HL-60 (cell line): Measurements from ENCODE around the gene OXSR1.
A peak's percentile ranks its signal among the peaks of the same experiment; 100 is the strongest.
"Not testable (repeated sequence)": the region's sequence is repeated elsewhere in the genome, so short reads cannot be mapped to it uniquely, and the experiment has no call there.

Experiments
- DNase-seq, 2 experiments: peaks; one replicate each; pipeline ENCODE4 v3.0.0-alpha.2; 2010 to 2020; ENCODE audit warnings: low read depth in 1 of 2, low spot score in 1 of 2
- H3K27ac ChIP-seq: fragments of 250-450 bp; sonication (Bioruptor Pico); replicated peaks from 2 replicates; pipeline ENCODE4 v1.5.1; 2020; ENCODE audit warnings: mild to moderate bottlenecking, moderate library complexity
- H3K27me3 ChIP-seq: fragments of 250-450 bp; sonication (Bioruptor Pico); 2 replicates; pipeline ENCODE4 v1.5.1; 2021; ENCODE audit warnings: mild to moderate bottlenecking, moderate library complexity; ENCODE audit not compliant: insufficient read depth, poor library complexity, severe bottlenecking
- H3K4me3 ChIP-seq: replicated peaks from 2 replicates; pipeline ENCODE4 v1.5.1; 2011; ENCODE audit warnings: mild to moderate bottlenecking, control low read depth, low read length; ENCODE audit not compliant: insufficient read depth
- CTCF ChIP-seq: IDR thresholded peaks from one replicate; pipeline ENCODE4 v1.5.1; 2011; ENCODE audit warnings: low read length, control low read depth, inconsistent platforms; ENCODE audit not compliant: insufficient read depth
- GABPA ChIP-seq: IDR thresholded peaks from 2 replicates; pipeline ENCODE4 v1.6.1; 2012; ENCODE audit warnings: low read depth
- POLR2AphosphoS5 ChIP-seq: IDR thresholded peaks from 2 replicates; pipeline ENCODE4 v1.6.1; 2012; ENCODE audit warnings: low read depth
- SPI1 ChIP-seq: IDR thresholded peaks from 2 replicates; pipeline ENCODE4 v1.6.1; 2012; ENCODE audit warnings: low read depth, mild to moderate bottlenecking, borderline replicate concordance
- TF ChIP-seq, protein P1 (sequence below): IDR thresholded peaks from 2 replicates; pipeline ENCODE4 v1.6.1; 2012; ENCODE audit warnings: low read depth; ENCODE audit not compliant: insufficient replicate concordance

Gene OXSR1

GRCh38 chr3:38157595-38157994, 7.7 kb upstream of the OXSR1 start:
- Histone ChIP-seq H3K27me3 (no peaks in the 10 kb centered on the region), H3K4me3 (no peak overlapping the region), H3K27ac (no peak overlapping the region)
- no peak for DNase-seq
- TF ChIP-seq POLR2AphosphoS5 (no peak), CTCF (no peak)

DNA sequence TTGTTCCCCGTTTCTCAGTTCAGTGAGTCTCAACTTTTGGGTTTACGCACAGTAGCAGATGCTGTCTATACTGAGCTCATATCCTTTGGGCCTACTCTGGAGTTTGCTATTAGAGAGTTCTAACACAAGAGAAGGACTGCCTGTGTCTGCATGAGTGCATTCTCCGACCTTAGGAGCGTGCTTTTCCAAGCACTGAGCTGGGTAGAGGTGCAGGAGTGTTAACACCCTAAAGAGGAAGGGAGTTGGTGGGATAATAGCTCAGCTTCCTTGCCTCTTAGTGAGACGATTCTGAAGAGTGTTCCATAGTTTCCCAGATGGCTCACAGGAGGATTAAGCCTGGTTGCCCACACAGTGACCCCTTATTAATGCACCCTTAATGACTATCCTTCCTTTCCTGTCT, 6.9 kb upstream of the OXSR1 start:
- no peak for DNase-seq
- no peak overlapping the region for H3K27ac ChIP-seq
- H3K4me3 ChIP-seq, result no peak overlapping the region
- TF ChIP-seq GABPA, result no peak
- no peaks in the 10 kb centered on the region for H3K27me3 ChIP-seq

DNA sequence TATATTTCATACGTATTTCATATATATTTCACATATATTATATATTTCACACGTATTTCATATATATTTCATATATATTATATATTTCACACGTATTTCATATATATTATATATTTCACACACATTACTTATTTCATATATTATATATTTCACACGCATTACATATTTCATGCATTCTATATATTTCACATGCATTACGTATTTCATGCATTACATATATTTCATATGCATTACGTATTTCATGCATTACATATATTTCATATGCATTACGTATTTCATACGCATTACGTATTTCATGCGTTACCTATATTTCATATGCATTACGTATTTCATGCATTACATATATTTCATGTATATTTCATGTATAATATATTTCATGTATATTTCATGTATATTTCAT, 4.6 kb upstream of the OXSR1 start:
- H3K27me3 ChIP-seq, H3K27ac ChIP-seq, H3K4me3 ChIP-seq, DNase-seq: not testable (repeated sequence)

DNA sequence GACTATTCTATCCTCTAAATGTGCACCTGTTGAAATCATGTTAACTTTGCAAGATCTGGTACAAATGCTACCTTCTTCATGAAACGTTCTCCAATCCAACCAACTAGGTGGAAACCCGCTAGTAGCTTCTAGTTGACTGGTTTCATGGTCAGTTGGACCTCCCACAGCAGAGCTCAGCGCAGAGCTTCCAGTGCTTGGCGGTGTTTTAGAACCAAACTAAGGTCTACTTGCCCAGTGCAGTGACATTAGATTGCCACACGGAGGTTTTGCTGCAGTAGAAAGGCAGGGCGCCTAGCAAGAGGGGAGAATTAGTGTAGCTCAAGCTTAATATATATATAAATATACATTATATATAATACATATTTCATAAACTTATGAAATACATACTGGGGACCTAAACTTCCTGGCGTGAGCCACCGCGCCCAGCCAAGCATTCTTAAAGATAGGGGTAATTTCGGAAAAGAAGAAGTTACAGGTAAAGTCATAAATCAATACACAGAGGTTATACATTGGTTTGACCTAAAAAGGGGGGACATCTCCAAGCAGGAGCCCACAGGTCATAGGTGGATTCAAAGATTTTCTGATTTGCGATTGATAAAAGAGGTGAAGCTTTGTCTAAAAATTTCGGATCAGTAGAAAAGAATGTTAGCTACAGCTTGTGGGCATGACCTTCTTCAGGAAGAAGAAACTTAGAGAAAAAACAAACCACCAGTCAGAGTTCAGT, 2.1 kb upstream of the OXSR1 start:
- H3K27ac ChIP-seq, result no peak overlapping the region
- peak; percentile 50 for DNase-seq
- no peak overlapping the region for H3K4me3 ChIP-seq

DNA sequence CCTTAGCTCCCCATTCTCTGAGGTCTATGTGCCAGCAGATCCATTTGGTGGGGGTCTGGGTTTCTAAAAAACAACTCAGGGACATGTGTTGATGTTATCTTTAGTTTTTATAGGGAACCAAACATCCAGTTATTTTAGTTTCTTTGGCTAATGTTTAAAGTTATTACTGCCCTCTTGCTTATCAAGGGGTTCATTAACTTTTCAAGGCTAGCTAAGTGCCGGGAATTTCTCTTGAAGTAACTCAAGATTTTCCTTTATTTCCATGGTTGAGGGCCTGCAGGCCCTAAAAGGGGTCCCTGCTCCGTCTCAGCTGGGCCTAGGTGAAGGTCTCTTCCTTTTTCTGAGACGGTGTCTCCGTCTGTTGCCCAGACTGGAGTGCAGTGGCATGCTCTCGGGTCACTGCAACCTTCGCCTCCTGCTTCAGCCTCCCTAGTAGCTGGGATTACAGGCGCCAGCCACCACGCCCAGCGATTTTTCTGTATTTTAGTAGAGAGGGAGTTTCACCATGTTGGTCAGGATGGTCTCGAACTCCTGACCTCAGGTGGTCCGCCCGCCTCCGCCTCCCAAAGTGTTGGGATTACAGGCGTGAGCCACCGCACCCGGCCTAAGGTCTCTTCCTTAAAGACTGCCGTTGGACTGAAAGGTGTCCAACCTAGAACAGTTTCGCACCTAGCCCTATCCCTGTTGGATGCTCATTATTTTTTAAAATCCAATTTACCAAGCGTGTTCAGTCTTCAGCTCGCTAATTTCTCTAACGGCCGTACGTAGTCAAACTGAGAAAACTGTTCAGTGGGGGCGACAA, 1.3 kb upstream of the OXSR1 start:
- Histone ChIP-seq H3K4me3 (peak overlapping the region; percentile 34), H3K27me3 (no peaks in the 10 kb centered on the region), H3K27ac (peak overlapping the region; percentile 100)
- TF ChIP-seq GABPA (no peak), CTCF (no peak), POLR2AphosphoS5 (no peak), SPI1 (no peak)
- TF ChIP-seq, protein P1, sequence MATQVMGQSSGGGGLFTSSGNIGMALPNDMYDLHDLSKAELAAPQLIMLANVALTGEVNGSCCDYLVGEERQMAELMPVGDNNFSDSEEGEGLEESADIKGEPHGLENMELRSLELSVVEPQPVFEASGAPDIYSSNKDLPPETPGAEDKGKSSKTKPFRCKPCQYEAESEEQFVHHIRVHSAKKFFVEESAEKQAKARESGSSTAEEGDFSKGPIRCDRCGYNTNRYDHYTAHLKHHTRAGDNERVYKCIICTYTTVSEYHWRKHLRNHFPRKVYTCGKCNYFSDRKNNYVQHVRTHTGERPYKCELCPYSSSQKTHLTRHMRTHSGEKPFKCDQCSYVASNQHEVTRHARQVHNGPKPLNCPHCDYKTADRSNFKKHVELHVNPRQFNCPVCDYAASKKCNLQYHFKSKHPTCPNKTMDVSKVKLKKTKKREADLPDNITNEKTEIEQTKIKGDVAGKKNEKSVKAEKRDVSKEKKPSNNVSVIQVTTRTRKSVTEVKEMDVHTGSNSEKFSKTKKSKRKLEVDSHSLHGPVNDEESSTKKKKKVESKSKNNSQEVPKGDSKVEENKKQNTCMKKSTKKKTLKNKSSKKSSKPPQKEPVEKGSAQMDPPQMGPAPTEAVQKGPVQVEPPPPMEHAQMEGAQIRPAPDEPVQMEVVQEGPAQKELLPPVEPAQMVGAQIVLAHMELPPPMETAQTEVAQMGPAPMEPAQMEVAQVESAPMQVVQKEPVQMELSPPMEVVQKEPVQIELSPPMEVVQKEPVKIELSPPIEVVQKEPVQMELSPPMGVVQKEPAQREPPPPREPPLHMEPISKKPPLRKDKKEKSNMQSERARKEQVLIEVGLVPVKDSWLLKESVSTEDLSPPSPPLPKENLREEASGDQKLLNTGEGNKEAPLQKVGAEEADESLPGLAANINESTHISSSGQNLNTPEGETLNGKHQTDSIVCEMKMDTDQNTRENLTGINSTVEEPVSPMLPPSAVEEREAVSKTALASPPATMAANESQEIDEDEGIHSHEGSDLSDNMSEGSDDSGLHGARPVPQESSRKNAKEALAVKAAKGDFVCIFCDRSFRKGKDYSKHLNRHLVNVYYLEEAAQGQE, result no peak
- no peak for DNase-seq

More for the DNA sequence above, 2.1 kb upstream of the OXSR1 start:
- TF ChIP-seq CTCF (peak; percentile 36), SPI1 (no peak)
- no peaks in the 10 kb centered on the region for H3K27me3 ChIP-seq
